Ishikawa (cell line): ENCODE results near the gene ZNF565.

Experiments used
- CEBPB ChIP-seq: IDR thresholded peaks from 2 replicates; pipeline ENCODE4 v1.6.1; 2012
- CREB1 ChIP-seq: IDR thresholded peaks from 2 replicates; pipeline ENCODE4 v1.6.1; 2012; ENCODE audit warnings: low read depth
- EGR1 ChIP-seq: IDR thresholded peaks from 2 replicates; pipeline ENCODE4 v1.6.1; 2012
- EP300 ChIP-seq: IDR thresholded peaks from 2 replicates; pipeline ENCODE4 v1.6.1; 2012; ENCODE audit warnings: borderline replicate concordance
- FOXM1 ChIP-seq: IDR thresholded peaks from 2 replicates; pipeline ENCODE4 v1.6.1; 2012; ENCODE audit warnings: low read depth, borderline replicate concordance
- NFIC ChIP-seq: IDR thresholded peaks from 2 replicates; pipeline ENCODE4 v1.6.1; 2012
- RAD21 ChIP-seq: IDR thresholded peaks from 2 replicates; pipeline ENCODE4 v1.6.1; 2012; ENCODE audit warnings: low read depth
- TAF1 ChIP-seq: IDR thresholded peaks from 2 replicates; pipeline ENCODE4 v1.6.1; 2012; ENCODE audit warnings: low read depth, mild to moderate bottlenecking
- TCF12 ChIP-seq: IDR thresholded peaks from 2 replicates; pipeline ENCODE4 v1.6.1; 2012; ENCODE audit warnings: low read depth
- TEAD4 ChIP-seq: IDR thresholded peaks from 2 replicates; pipeline ENCODE4 v1.6.1; 2012
- YY1 ChIP-seq: IDR thresholded peaks from 2 replicates; pipeline ENCODE4 v1.6.1; 2012; ENCODE audit warnings: low read depth
- ZBTB7A ChIP-seq: IDR thresholded peaks from 2 replicates; pipeline ENCODE4 v1.6.1; 2012; ENCODE audit warnings: low read depth
- TF ChIP-seq, protein P1 (sequence below): IDR thresholded peaks from 2 replicates; pipeline ENCODE4 v1.6.1; 2012
- TF ChIP-seq, protein P2 (sequence below): IDR thresholded peaks from 2 replicates; pipeline ENCODE4 v1.6.1; 2012; ENCODE audit warnings: low read depth, mild to moderate bottlenecking
- TF ChIP-seq, protein P3 (sequence below): IDR thresholded peaks from 2 replicates; pipeline ENCODE4 v1.6.1; 2012

Gene ZNF565

DNA sequence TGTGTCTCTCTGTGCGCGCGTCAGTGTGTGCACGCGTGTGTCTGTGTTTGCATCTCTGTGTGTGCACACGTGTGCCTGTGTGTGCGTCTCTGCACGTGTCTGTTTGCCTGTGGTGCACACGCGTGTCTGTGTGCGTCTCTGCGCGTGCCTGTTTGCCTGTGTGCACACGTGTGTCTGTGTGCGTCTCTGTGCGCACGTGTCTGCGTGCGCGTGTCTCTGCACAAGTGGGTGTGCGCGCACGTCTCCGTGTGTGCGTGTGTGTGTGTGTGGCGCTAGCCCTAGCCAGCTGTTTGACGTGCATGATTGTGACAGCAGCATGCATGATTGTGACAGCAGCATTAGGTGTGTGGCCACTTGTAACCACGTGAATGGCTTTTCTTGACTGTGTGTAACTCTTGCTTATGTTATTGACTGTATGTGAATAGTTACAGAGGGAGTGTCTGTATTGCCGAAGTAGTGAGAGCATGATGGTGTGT, 31.6 kb upstream of the ZNF565 start:
- TF ChIP-seq CREB1: no peak
- no peak for TF ChIP-seq TEAD4
- no peak for TF ChIP-seq YY1
- TF ChIP-seq, protein P1, sequence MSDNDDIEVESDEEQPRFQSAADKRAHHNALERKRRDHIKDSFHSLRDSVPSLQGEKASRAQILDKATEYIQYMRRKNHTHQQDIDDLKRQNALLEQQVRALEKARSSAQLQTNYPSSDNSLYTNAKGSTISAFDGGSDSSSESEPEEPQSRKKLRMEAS: no peak
- TF ChIP-seq ZBTB7A: no peak
- TF ChIP-seq NFIC: no peak
- TF ChIP-seq CEBPB: no peak
- TF ChIP-seq, protein P2, sequence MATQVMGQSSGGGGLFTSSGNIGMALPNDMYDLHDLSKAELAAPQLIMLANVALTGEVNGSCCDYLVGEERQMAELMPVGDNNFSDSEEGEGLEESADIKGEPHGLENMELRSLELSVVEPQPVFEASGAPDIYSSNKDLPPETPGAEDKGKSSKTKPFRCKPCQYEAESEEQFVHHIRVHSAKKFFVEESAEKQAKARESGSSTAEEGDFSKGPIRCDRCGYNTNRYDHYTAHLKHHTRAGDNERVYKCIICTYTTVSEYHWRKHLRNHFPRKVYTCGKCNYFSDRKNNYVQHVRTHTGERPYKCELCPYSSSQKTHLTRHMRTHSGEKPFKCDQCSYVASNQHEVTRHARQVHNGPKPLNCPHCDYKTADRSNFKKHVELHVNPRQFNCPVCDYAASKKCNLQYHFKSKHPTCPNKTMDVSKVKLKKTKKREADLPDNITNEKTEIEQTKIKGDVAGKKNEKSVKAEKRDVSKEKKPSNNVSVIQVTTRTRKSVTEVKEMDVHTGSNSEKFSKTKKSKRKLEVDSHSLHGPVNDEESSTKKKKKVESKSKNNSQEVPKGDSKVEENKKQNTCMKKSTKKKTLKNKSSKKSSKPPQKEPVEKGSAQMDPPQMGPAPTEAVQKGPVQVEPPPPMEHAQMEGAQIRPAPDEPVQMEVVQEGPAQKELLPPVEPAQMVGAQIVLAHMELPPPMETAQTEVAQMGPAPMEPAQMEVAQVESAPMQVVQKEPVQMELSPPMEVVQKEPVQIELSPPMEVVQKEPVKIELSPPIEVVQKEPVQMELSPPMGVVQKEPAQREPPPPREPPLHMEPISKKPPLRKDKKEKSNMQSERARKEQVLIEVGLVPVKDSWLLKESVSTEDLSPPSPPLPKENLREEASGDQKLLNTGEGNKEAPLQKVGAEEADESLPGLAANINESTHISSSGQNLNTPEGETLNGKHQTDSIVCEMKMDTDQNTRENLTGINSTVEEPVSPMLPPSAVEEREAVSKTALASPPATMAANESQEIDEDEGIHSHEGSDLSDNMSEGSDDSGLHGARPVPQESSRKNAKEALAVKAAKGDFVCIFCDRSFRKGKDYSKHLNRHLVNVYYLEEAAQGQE: no peak
- TF ChIP-seq FOXM1: no peak
- TF ChIP-seq TCF12: no peak
- no peak for TF ChIP-seq TAF1

DNA sequence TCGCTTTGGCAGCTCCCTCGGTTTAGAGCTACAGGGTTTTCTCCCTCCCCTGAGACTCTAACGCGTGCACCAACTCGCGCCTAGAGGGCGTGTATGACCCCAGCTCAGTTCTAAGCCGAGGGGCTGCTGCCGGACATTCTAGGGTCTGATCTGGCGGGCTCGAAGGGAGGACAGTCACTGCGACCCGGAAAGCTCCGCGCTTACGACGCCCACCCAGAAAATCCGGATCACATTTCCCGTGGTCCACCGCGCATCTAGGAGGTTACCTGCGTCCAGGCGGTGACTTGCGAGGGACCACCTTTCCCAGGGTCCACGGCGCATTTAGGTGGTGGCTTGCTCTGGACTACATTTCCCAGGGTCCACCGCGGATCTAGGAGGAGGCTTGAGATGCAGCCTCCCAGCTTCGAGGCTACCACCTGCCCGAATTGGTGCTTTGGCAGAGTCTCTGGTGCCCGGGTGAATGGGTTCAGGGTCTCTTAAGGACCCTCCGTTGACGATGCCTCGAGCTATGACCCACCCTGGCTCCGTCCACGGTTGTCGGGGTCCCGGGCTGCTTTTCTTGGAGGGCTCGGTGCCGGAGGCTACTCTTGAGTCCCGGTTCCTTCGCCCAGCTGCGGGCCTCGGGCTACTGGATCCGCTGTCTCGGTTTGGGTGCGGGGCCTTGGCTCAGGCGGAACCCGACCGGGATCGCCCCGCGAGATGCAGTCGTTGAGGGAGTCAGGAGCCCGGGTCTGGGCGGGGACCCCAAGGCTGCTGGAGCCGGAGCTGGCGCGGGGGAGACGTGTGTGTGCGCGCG, 30.9 kb upstream of the ZNF565 start:
- TF ChIP-seq, protein P1: 0 out of 2 replicates have a peak, but pooled peaks have one; percentile 50
- no peak for TF ChIP-seq ZBTB7A

GRCh38 chr19:36244066-36244465, 29.6 kb upstream of the ZNF565 start:
- no peak for TF ChIP-seq TCF12
- no peak for TF ChIP-seq CEBPB
- no peak for TF ChIP-seq RAD21
- no peak for TF ChIP-seq ZBTB7A
- TF ChIP-seq CREB1: no peak
- no peak for TF ChIP-seq TAF1
- TF ChIP-seq, protein P2: no peak
- no peak for TF ChIP-seq EP300
- TF ChIP-seq, protein P3, sequence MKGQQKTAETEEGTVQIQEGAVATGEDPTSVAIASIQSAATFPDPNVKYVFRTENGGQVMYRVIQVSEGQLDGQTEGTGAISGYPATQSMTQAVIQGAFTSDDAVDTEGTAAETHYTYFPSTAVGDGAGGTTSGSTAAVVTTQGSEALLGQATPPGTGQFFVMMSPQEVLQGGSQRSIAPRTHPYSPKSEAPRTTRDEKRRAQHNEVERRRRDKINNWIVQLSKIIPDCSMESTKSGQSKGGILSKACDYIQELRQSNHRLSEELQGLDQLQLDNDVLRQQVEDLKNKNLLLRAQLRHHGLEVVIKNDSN: no peak
- TF ChIP-seq NFIC: no peak
- no peak for TF ChIP-seq YY1
- TF ChIP-seq TEAD4: no peak
- TF ChIP-seq EGR1: no peak
- no peak for TF ChIP-seq FOXM1
- TF ChIP-seq, protein P1: no peak

GRCh38 chr19:36236946-36237310, 22.5 kb upstream of the ZNF565 start:
- no peak for TF ChIP-seq CEBPB
- TF ChIP-seq TCF12: no peak
- TF ChIP-seq TAF1: no peak
- TF ChIP-seq, protein P3: no peak

- TF ChIP-seq NFIC (no peak), FOXM1 (no peak), CREB1 (no peak), ZBTB7A (no peak), EP300 (no peak), TCF12 (no peak), YY1 (no peak), TAF1 (no peak)
- TF ChIP-seq, protein P3: no peak
- TF ChIP-seq, protein P2: no peak
- TF ChIP-seq, protein P1: no peak
These were observed 22.0 kb upstream of the ZNF565 start for GRCh38 chr19:36236304-36236945.
